DMS153 treated with DMSO at 0.1 percent for 48 hours (cell line): ENCODE data around the gene SLC9A4.

Source experiments
- DNase-seq: peaks from one replicate; lab custom pipeline; 2025; ENCODE audit not compliant: unreplicated experiment; lab: John Stamatoyannopoulos, UW

SLC9A4 gene

GRCh38 chr2:102473020-102473419 lies at the start of gene SLC9A4:
TSS of gene SLC9A4 (plus strand) at chr2:102473226. CDS start at chr2:102473760, 534 bp downstream.
- DNase-seq = peak; percentile 70

GRCh38 chr2:102423368-102423767 lies 49.7 kb upstream of the SLC9A4 start:
- no peak for DNase-seq

- no peak for DNase-seq
These were observed 48.3 kb upstream of the SLC9A4 start for GRCh38 chr2:102424754-102425153.

- DNase-seq = no peak
These were observed 47.4 kb upstream of the SLC9A4 start for GRCh38 chr2:102425441-102426132.

GRCh38 chr2:102427249-102427648 lies 45.8 kb upstream of the SLC9A4 start:
- DNase-seq = no peak

GRCh38 chr2:102428573-102428972 lies 44.5 kb upstream of the SLC9A4 start:
- DNase-seq = no peak

GRCh38 chr2:102432386-102432785 lies 40.6 kb upstream of the SLC9A4 start:
- no peak for DNase-seq

GRCh38 chr2:102433973-102434654 lies 38.9 kb upstream of the SLC9A4 start:
- no peak for DNase-seq

GRCh38 chr2:102434655-102435381 lies 38.2 kb upstream of the SLC9A4 start:
- no peak for DNase-seq

- no peak for DNase-seq
These were observed 37.3 kb upstream of the SLC9A4 start for GRCh38 chr2:102435741-102436140.

- no peak for DNase-seq
These were observed 36.7 kb upstream of the SLC9A4 start for GRCh38 chr2:102436323-102436722.

GRCh38 chr2:102437122-102437521 lies 35.9 kb upstream of the SLC9A4 start:
- no peak for DNase-seq

- no peak for DNase-seq
These were observed 34.9 kb upstream of the SLC9A4 start for GRCh38 chr2:102438111-102438510.

GRCh38 chr2:102438578-102438977 lies 34.4 kb upstream of the SLC9A4 start:
- no peak for DNase-seq

- no peak for DNase-seq
These were observed 33.8 kb upstream of the SLC9A4 start for GRCh38 chr2:102439065-102439695.

GRCh38 chr2:102442967-102443828 lies 29.8 kb upstream of the SLC9A4 start:
- DNase-seq = no peak

- DNase-seq = no peak
These were observed 28.8 kb upstream of the SLC9A4 start for GRCh38 chr2:102444233-102444632.

- no peak for DNase-seq
These were observed 26.1 kb upstream of the SLC9A4 start for GRCh38 chr2:102446936-102447335.

- no peak for DNase-seq
These were observed 23.6 kb upstream of the SLC9A4 start for GRCh38 chr2:102449370-102449974.

- no peak for DNase-seq
These were observed 21.1 kb upstream of the SLC9A4 start for GRCh38 chr2:102451968-102452367.
